ENCODE measurements around the gene PSMD13.

- no peak for TF ChIP-seq CTCF (IDR thresholded peaks at IDR 0.05; ENCODE audit: low read length)
- no peak for TF ChIP-seq EZH2 (IDR thresholded peaks at IDR 0.05; ENCODE audit: borderline replicate concordance, low read length)
Observed at GRCh38 chr11:253886-254270, 17.1 kb downstream of the PSMD13 start.

Measured in OCI-LY1 (cell line).